Measurements from ENCODE around the gene RAE1.

DNA sequence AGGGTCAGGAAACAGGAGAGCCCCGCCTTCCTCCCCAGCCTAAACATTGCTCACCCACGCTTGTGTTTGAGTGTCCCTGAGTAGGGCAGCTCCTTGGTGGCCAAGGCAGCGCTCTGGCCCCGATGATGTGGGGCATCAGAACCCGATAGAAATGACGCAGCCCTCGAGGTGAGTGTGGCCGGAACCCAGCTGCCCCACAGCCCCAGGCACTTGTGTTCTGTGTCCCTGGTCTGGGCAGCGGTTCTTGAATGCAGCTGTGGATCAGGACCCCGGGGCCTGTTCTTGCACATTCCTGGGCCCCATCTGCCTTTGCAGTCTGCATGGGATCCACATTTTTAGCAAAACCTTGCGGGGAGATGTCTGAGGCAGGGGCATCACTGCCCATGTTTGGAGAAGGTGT lies 53.0 kb downstream of the RAE1 start:
- TF ChIP-seq CTCF (conservative IDR thresholded peaks at IDR 0.05; ENCODE audit: low read length) (no peak), EZH2phosphoT487 (IDR thresholded peaks at IDR 0.05; ENCODE audit: borderline replicate concordance) (no peak)
